ENCODE measurements around the gene TMPRSS3.

Gene TMPRSS3

GRCh38 chr21:42369821-42370220 lies 26.0 kb downstream of the TMPRSS3 start:
- no peak for ATAC-seq
- TF ChIP-seq TCF4 (CRISPR knock-in tag; IDR thresholded peaks at IDR 0.05; ENCODE audit: borderline replicate concordance) = no peak

GRCh38 chr21:42367367-42368165 lies 28.3 kb downstream of the TMPRSS3 start:
- TF ChIP-seq ZFP3 (CRISPR knock-in tag; IDR thresholded peaks at IDR 0.05) = no peak
- no peak for TF ChIP-seq TCF4 (CRISPR knock-in tag; IDR thresholded peaks at IDR 0.05; ENCODE audit: borderline replicate concordance)
- no peak for TF ChIP-seq GLIS3 (CRISPR knock-in tag; IDR thresholded peaks at IDR 0.05)
- TF ChIP-seq ARNTL (CRISPR knock-in tag; IDR thresholded peaks at IDR 0.05; ENCODE audit: borderline replicate concordance, low read depth) = no peak
- no peak for TF ChIP-seq PPARA (CRISPR knock-in tag; IDR thresholded peaks at IDR 0.05; ENCODE audit: borderline replicate concordance)
- no peak for TF ChIP-seq TSHZ2 (CRISPR knock-in tag; IDR thresholded peaks at IDR 0.05)
- no peak for TF ChIP-seq ZNF8 (CRISPR knock-in tag; IDR thresholded peaks at IDR 0.05)
- TF ChIP-seq POU6F1 (CRISPR knock-in tag; IDR thresholded peaks at IDR 0.05; ENCODE audit: borderline replicate concordance, low read depth) = no peak
- no peak for TF ChIP-seq CSDC2 (CRISPR knock-in tag; IDR thresholded peaks at IDR 0.05)
- no peak for TF ChIP-seq CREB5 (CRISPR knock-in tag; IDR thresholded peaks at IDR 0.05; ENCODE audit: low read depth)
- no peak for TF ChIP-seq SNAI2 (CRISPR knock-in tag; IDR thresholded peaks at IDR 0.05)
- TF ChIP-seq ZFP30 (CRISPR knock-in tag; IDR thresholded peaks at IDR 0.05) = no peak
- TF ChIP-seq ZNF565 (CRISPR knock-in tag; conservative IDR thresholded peaks at IDR 0.05; ENCODE audit: low read depth) = no peak
- no peak for TF ChIP-seq OSR1 (CRISPR knock-in tag; IDR thresholded peaks at IDR 0.05)
- TF ChIP-seq ZC3H10 (CRISPR knock-in tag; IDR thresholded peaks at IDR 0.05) = no peak
- no peak for TF ChIP-seq ZNF70 (CRISPR knock-in tag; IDR thresholded peaks at IDR 0.05)
- no peak for TF ChIP-seq CSRNP3 (CRISPR knock-in tag; IDR thresholded peaks at IDR 0.05)
- no peak for TF ChIP-seq PATZ1 (CRISPR knock-in tag; IDR thresholded peaks at IDR 0.05; ENCODE audit: borderline replicate concordance)
- no peak for TF ChIP-seq ISL1 (CRISPR knock-in tag; IDR thresholded peaks at IDR 0.05)
- ATAC-seq = no peak

GRCh38 chr21:42366292-42367010 lies 29.4 kb downstream of the TMPRSS3 start, which contains the start of gene TFF1:
TSS of gene TFF1 (minus strand) at chr21:42366535. CDS start at chr21:42366495, 40 bp downstream.
- no peak for ATAC-seq
- TF ChIP-seq ZFP30 (CRISPR knock-in tag; IDR thresholded peaks at IDR 0.05) = no peak
- TF ChIP-seq TCF4 (CRISPR knock-in tag; IDR thresholded peaks at IDR 0.05; ENCODE audit: borderline replicate concordance) = no peak
- no peak for TF ChIP-seq TOX (CRISPR knock-in tag; IDR thresholded peaks at IDR 0.05; ENCODE audit: borderline replicate concordance)
- TF ChIP-seq RARB (CRISPR knock-in tag; IDR thresholded peaks at IDR 0.05) = no peak
- no peak for TF ChIP-seq PPARA (CRISPR knock-in tag; IDR thresholded peaks at IDR 0.05; ENCODE audit: borderline replicate concordance)
- TF ChIP-seq OSR1 (CRISPR knock-in tag; IDR thresholded peaks at IDR 0.05) = no peak
- no peak for TF ChIP-seq ZFP3 (CRISPR knock-in tag; IDR thresholded peaks at IDR 0.05)
- TF ChIP-seq ZNF8 (CRISPR knock-in tag; IDR thresholded peaks at IDR 0.05) = no peak
- no peak for TF ChIP-seq ZNF565 (CRISPR knock-in tag; conservative IDR thresholded peaks at IDR 0.05; ENCODE audit: low read depth)
- TF ChIP-seq BACH2 (CRISPR knock-in tag; IDR thresholded peaks at IDR 0.05; ENCODE audit: borderline replicate concordance) = no peak
- no peak for TF ChIP-seq GLIS3 (CRISPR knock-in tag; IDR thresholded peaks at IDR 0.05)
